Stimulated activated CD8-positive, alpha-beta memory T cell treated with anti-CD3 and anti-CD28 coated beads, Interleukin-15, amount 100 ng/mL, for 1 hour (primary cell): ENCODE measurements around the gene ZNF414.

Source experiments
- DNase-seq: peaks from one replicate; pipeline ENCODE4 v3.0.0-alpha.2; 2020; ENCODE audit warnings: low read depth

The ZNF414 gene

GRCh38 chr19:8463365-8463764, 50.6 kb downstream of the ZNF414 start:
- no peak for DNase-seq

- DNase-seq = no peak
These were observed 51.4 kb downstream of the ZNF414 start for GRCh38 chr19:8462571-8462970.

- DNase-seq = no peak
These were observed 52.1 kb downstream of the ZNF414 start for GRCh38 chr19:8461891-8462290.

- no peak for DNase-seq
These were observed 52.6 kb downstream of the ZNF414 start for GRCh38 chr19:8461376-8461775.

GRCh38 chr19:8460516-8461298, 53.3 kb downstream of the ZNF414 start:
- DNase-seq = no peak
